ENCODE data around the gene ZNF384. TPM values are rescaled to one million over a fixed set of nuclear protein-coding genes. Genes with fewer than 3 reads are reported as not detected.
"Not testable (repeated sequence)": the region's sequence is repeated elsewhere in the genome, so short reads cannot be mapped to it uniquely, and the experiment has no call there.

The ZNF384 gene
- total and polyA plus RNA-seq, 7 donors = 22.7 to 40.3 (median 28.8) TPM

DNA sequence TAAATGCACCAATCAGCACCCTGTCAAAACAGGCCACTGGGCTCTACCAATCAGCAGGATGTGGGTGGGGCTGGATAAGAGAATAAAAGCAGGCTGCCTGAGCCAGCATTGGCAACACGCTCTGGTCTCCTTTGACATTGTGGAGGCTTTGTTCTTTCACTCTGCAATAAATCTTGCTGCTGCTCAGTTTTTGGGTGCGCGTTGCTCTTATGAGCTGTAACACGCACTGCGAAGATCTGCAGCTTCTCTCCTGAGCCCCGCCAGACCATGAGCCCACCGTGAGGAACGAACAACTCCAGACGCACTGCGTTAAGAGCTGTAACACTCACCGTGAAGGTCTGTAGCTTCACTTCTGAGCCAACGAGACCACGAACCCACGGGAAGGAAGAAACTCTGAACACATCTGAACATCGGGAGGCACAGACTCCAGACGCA is 19.8 kb upstream of the ZNF384 start:
- intact Hi-C loops (cut with DNase I) = no loop called here
- H3K9me3 ChIP-seq = no peaks in the 10 kb centered on the region
- peaks cover 0 to 53% (median 2%) of the 10 kb centered on the region in 3 donors for H3K27me3 ChIP-seq
- DNase-seq = no peak
- TF ChIP-seq POLR2A (IDR thresholded peaks at IDR 0.05) = no peak
- TF ChIP-seq EP300 (IDR thresholded peaks at IDR 0.05) = no peak
- no peak for TF ChIP-seq POLR2AphosphoS5 (IDR thresholded peaks at IDR 0.05)
- TF ChIP-seq, protein P1, sequence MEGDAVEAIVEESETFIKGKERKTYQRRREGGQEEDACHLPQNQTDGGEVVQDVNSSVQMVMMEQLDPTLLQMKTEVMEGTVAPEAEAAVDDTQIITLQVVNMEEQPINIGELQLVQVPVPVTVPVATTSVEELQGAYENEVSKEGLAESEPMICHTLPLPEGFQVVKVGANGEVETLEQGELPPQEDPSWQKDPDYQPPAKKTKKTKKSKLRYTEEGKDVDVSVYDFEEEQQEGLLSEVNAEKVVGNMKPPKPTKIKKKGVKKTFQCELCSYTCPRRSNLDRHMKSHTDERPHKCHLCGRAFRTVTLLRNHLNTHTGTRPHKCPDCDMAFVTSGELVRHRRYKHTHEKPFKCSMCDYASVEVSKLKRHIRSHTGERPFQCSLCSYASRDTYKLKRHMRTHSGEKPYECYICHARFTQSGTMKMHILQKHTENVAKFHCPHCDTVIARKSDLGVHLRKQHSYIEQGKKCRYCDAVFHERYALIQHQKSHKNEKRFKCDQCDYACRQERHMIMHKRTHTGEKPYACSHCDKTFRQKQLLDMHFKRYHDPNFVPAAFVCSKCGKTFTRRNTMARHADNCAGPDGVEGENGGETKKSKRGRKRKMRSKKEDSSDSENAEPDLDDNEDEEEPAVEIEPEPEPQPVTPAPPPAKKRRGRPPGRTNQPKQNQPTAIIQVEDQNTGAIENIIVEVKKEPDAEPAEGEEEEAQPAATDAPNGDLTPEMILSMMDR (IDR thresholded peaks at IDR 0.05) = no peak
- H3K36me3 ChIP-seq = no peaks in the 10 kb centered on the region
- H3K4me1 ChIP-seq = no peaks in the 10 kb centered on the region
- no peak overlapping the region for H3K27ac ChIP-seq
- H3K4me3 ChIP-seq = no peak overlapping the region
- 70 to 83% methylated on average over 16 of the region's 16 CpGs for WGBS, 2 donors

DNA sequence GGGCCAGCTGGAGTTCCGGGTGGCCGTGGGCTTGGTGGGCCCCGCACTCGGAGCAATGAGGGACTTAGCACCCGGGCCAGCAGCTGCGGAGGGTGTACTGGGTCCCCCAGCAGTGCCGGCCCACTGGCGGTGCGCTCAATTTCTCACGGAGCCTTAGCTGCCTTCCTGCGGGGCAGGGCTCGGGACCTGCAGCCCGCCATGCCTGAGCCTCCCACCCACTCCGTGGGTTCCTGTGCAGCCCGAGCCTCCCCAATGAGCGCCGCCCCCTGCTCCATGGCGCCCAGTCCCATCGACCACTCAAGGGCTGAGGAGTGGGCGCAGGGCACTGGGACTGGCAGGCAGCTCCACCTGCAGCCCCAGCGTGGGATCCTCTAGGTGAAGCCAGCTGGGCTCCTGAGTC is 19.2 kb upstream of the ZNF384 start:
- intact Hi-C loops (cut with DNase I); H3K4me3 ChIP-seq; H3K9me3 ChIP-seq; H3K36me3 ChIP-seq; H3K27ac ChIP-seq; H3K4me1 ChIP-seq; DNase-seq: not testable (repeated sequence)
- 93% methylated on average over 21 of the region's 21 CpGs for WGBS, 2 donors
- H3K27me3 ChIP-seq = peaks cover 2 to 59% (median 2%) of the 10 kb centered on the region in 3 donors

DNA sequence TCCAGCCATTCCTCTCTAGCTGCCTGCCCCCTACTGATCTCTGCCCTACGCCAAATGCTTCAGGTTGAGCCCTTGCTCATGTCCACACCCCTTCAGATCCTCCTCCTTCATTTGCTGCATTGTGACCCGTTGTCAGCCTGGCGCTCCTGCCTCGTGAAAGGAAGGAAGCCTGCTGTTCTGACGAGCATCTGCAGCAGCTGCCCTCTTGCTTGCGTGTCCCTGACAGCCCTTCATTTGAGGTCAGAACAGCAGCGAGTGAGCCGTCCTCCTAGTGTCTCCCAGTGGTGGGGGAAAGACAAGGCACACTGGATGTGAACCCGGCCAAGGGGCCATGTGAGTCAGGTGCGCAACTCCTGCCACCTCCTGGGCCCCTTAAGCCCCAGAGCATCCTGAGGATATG is 14.5 kb upstream of the ZNF384 start:
- peaks cover 24 to 84% (median 42%) of the 10 kb centered on the region in 3 donors for H3K27me3 ChIP-seq
- TF ChIP-seq, protein P1 (IDR thresholded peaks at IDR 0.05) = no peak
- TF ChIP-seq POLR2A (IDR thresholded peaks at IDR 0.05) = no peak
- no peak for TF ChIP-seq EP300 (IDR thresholded peaks at IDR 0.05)
- no peak for TF ChIP-seq POLR2AphosphoS5 (IDR thresholded peaks at IDR 0.05)

DNA sequence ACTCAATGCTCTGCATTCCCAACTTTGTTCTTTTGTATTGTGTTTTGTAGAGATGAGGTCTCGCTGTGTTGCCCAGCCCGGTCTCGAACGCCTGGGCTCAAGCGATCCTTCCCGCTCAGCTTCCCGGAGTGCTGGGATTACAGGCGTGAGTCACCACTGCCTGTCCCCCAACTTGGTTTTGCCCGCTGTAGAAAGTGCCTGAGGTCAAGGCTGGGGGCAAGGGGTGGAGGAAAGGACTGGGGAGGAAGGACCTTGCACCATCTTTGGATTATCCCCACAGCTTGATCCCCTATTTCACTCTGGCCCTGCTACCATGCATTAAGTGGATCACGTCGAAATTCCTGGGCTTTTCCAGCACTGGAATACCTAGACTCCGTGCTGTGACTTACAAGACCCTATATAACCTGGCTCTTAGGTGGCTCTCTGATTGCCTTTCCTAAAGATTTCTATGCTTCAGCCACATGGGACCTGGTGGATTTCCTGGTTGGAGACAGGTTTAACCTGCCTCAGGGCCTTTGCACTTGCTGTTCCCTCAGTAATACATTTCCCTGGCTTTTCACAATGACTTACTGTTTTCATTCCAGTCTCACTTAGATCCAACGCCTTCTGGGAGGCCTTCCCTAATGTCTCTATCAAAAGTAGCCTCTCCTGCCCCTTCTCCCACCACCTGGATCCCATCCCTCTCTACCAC is 12.0 kb upstream of the ZNF384 start:
- no peaks in the 10 kb centered on the region for H3K36me3 ChIP-seq
- intact Hi-C loops (cut with DNase I) = no loop called here
- 26 to 31% methylated on average over 13 of the region's 13 CpGs for WGBS, 2 donors
- peaks cover 0 to 18% (median 15%) of the 10 kb centered on the region in 4 donors for H3K4me1 ChIP-seq
- peaks cover 23 to 95% (median 62%) of the 10 kb centered on the region in 3 donors for H3K27me3 ChIP-seq
- H3K4me3 ChIP-seq = peak overlapping the region in 3 of 4 donors; percentile 48 to 57 (median 56)
- H3K9me3 ChIP-seq = no peaks in the 10 kb centered on the region
- no peak overlapping the region for H3K27ac ChIP-seq
- TF ChIP-seq POLR2A (IDR thresholded peaks at IDR 0.05) (no peak), POLR2AphosphoS5 (IDR thresholded peaks at IDR 0.05) (no peak)
- TF ChIP-seq, protein P1 (IDR thresholded peaks at IDR 0.05) = no peak
- DNase-seq = no peak

More for the DNA sequence above, 14.5 kb upstream of the ZNF384 start:
- Histone ChIP-seq H3K4me3 (no peak overlapping the region), H3K27ac (no peak overlapping the region), H3K36me3 (no peaks in the 10 kb centered on the region), H3K4me1 (peaks cover 0 to 18% (median 15%) of the 10 kb centered on the region in 4 donors), H3K9me3 (no peaks in the 10 kb centered on the region)
- WGBS, 2 donors = 8 to 11% methylated on average over 10 of the region's 10 CpGs
- intact Hi-C loops (cut with DNase I) = no loop called here
- DNase-seq = no peak

DNA sequence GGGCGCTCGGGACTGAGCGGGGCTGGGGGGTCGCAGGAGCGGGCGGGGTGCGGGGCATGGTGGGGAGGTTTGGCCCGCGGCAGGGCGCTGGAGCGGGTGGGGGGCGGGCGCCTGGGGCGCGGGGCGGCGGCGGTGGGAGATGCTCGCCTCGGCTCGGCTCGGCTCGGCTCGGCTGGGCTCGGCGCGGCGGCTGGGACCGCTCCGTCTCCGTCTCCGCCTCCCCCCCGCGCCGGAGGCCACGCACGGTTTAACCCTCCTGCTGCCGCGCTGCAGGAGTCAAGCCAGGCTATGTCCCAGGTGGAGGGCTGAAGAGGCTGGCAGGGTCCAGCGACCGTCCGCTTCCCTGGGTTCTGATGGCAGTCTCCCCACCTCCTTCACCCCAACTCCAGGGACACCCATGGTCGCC is 11.5 kb upstream of the ZNF384 start, which contains the start of gene PIANP:
Gene PIANP (minus strand): TSS at position 170 of the 406 bp plus-strand sequence. CDS start 2,754 bp downstream, outside the sequence.
- intact Hi-C loops (cut with DNase I) = no loop called here
- H3K4me3 ChIP-seq = peak within 1 kb of the TSS; percentile 43 to 57 (median 52)
- H3K27me3 ChIP-seq = peaks cover 23 to 91% (median 68%) of the 10 kb centered on the region in 3 donors
- H3K4me1 ChIP-seq = peaks cover 0 to 18% (median 15%) of the 10 kb centered on the region in 4 donors
- H3K9me3 ChIP-seq = no peaks in the 10 kb centered on the region
- WGBS, 2 donors = 1% methylated on average over 42 to 43 of the region's 43 CpGs
- H3K27ac ChIP-seq = no peak within 1 kb of the TSS
- TF ChIP-seq POLR2A (IDR thresholded peaks at IDR 0.05) (no peak), EP300 (IDR thresholded peaks at IDR 0.05) (no peak), POLR2AphosphoS5 (IDR thresholded peaks at IDR 0.05) (no peak)
- TF ChIP-seq, protein P1 (IDR thresholded peaks at IDR 0.05) = no peak
- DNase-seq = peak; percentile 72
- H3K36me3 ChIP-seq = no peaks in the 10 kb centered on the region

All from sigmoid colon (tissue), 7 donors.